HFFc6 (cell line): ENCODE measurements around the gene FRMD3. TPM values are rescaled to one million over a fixed set of nuclear protein-coding genes. Genes with fewer than 3 reads are reported as not detected.

ENCODE experiments used
- DNase-seq: peaks from one replicate; pipeline ENCODE4 v3.0.0-alpha.2; 2018
- H3K27ac Mint-ChIP-seq: 2 replicates; pipeline ENCODE4 v1.8.0; 2020; ENCODE audit warnings: mild to moderate bottlenecking, mixed read lengths
- H3K27me3 Mint-ChIP-seq: 2 replicates; pipeline ENCODE4 v1.8.0; 2021; ENCODE audit warnings: mild to moderate bottlenecking, moderate library complexity, mixed read lengths; ENCODE audit not compliant: insufficient read depth
- H3K36me3 Mint-ChIP-seq: 2 replicates; pipeline ENCODE4 v1.8.0; 2021; ENCODE audit warnings: low read depth, mixed read lengths
- H3K4me1 Mint-ChIP-seq: 2 replicates; pipeline ENCODE4 v1.8.0; 2020; ENCODE audit warnings: low read depth, mixed read lengths
- H3K4me3 Mint-ChIP-seq: 2 replicates; pipeline ENCODE4 v1.8.0; 2020; ENCODE audit warnings: mild to moderate bottlenecking, moderate library complexity, mixed read lengths
- H3K9me3 Mint-ChIP-seq: 2 replicates; pipeline ENCODE4 v1.8.0; 2020; ENCODE audit warnings: mild to moderate bottlenecking, mixed read lengths
- CTCF ChIP-seq: fragments of 200-600 bp; sonication (generic); IDR thresholded peaks from 2 replicates; pipeline ENCODE4 v1.5.0; 2021; ENCODE audit warnings: antibody characterized with exemption, mild to moderate bottlenecking
- total RNA-seq, 6 experiments: library from RNA; stranded (reverse); fragmentation: NEBNext Ultra II Directional; extraction: Animal tissue kit (Norgen Biotek cat#: 25700); gene quantifications; 2 replicates in 1 of 6; 3 replicates in 5 of 6; pipeline ENCODE4 v1.2.3, GENCODE V29; 2021

The FRMD3 gene
- total RNA-seq, 6 experiments from 2014 or later: 4.0 to 14.9 (median 12.7) TPM

- H3K9me3 Mint-ChIP-seq: peaks cover 8% of the 10 kb centered on the region
- DNase-seq: no peak
- H3K36me3 Mint-ChIP-seq: peaks cover 5% of the 10 kb centered on the region; the same call in 1 of the 2 replicates
- no peak overlapping the region for H3K4me3 Mint-ChIP-seq
- H3K4me1 Mint-ChIP-seq: 0 out of 2 replicates have a peak, but pooled peaks cover 4% of the 10 kb centered on the region
- TF ChIP-seq CTCF: no peak
- H3K27ac Mint-ChIP-seq: no peak overlapping the region
- no peaks in the 10 kb centered on the region for H3K27me3 Mint-ChIP-seq
Measured at GRCh38 chr9:83557771-83558170, 19.6 kb upstream of the FRMD3 start.

- Mint-ChIP-seq H3K4me1 (0 out of 2 replicates have a peak, but pooled peaks cover 4% of the 10 kb centered on the region), H3K27ac (no peak overlapping the region), H3K27me3 (no peaks in the 10 kb centered on the region), H3K4me3 (no peak overlapping the region), H3K36me3 (peaks cover 9% of the 10 kb centered on the region; the same call in 1 of the 2 replicates), H3K9me3 (peaks cover 8% of the 10 kb centered on the region)
- no peak for DNase-seq
- TF ChIP-seq CTCF: no peak
Measured at GRCh38 chr9:83557317-83557716, 19.1 kb upstream of the FRMD3 start.

GRCh38 chr9:83554278-83554677 is 16.1 kb upstream of the FRMD3 start:
- Mint-ChIP-seq H3K4me3 (no peak overlapping the region), H3K27me3 (peaks cover 7% of the 10 kb centered on the region), H3K36me3 (peaks cover 12% of the 10 kb centered on the region; the same call in 1 of the 2 replicates), H3K9me3 (peaks cover 12% of the 10 kb centered on the region), H3K27ac (no peak overlapping the region), H3K4me1 (0 out of 2 replicates have a peak, but pooled peaks cover 4% of the 10 kb centered on the region)
- no peak for TF ChIP-seq CTCF
- no peak for DNase-seq

- H3K4me1 Mint-ChIP-seq: peaks cover 14% of the 10 kb centered on the region
- peak; percentile 89 for TF ChIP-seq CTCF
- no peak overlapping the region for H3K27ac Mint-ChIP-seq
- H3K36me3 Mint-ChIP-seq: no peaks in the 10 kb centered on the region
- no peaks in the 10 kb centered on the region for H3K27me3 Mint-ChIP-seq
- no peaks in the 10 kb centered on the region for H3K9me3 Mint-ChIP-seq
- peak; percentile 95 for DNase-seq
- no peak overlapping the region; the same call in 1 of the 2 replicates for H3K4me3 Mint-ChIP-seq
Measured at GRCh38 chr9:83544002-83544698, 5.9 kb upstream of the FRMD3 start.

GRCh38 chr9:83538890-83539238 is 663 bp upstream of the FRMD3 start:
- H3K4me1 Mint-ChIP-seq: peaks cover 34% of the 10 kb centered on the region
- DNase-seq: no peak
- H3K4me3 Mint-ChIP-seq: peak overlapping the region; percentile 88
- H3K27me3 Mint-ChIP-seq: peaks cover 3% of the 10 kb centered on the region; the same call in 1 of the 2 replicates
- H3K27ac Mint-ChIP-seq: peak overlapping the region; percentile 5; the same call in 1 of the 2 replicates
- no peaks in the 10 kb centered on the region for H3K9me3 Mint-ChIP-seq
- H3K36me3 Mint-ChIP-seq: no peaks in the 10 kb centered on the region
- peak; percentile 51 for TF ChIP-seq CTCF
